NCI-H1436 (cell line): ENCODE data around the gene CCDC12.

ENCODE experiments used
- DNase-seq: peaks from one replicate; lab custom pipeline; 2025; lab: John Stamatoyannopoulos, UW

Gene CCDC12

GRCh38 chr3:46874430-46874829, 102.1 kb downstream of the CCDC12 start:
- no peak for DNase-seq

GRCh38 chr3:46873521-46873920, 103.0 kb downstream of the CCDC12 start:
- DNase-seq = no peak
